ENCODE results near the gene UGT1A5. TPM values are rescaled to one million over a fixed set of nuclear protein-coding genes. Genes with fewer than 3 reads are reported as not detected.

Gene UGT1A5
- total RNA-seq, 1 donor from 2014 or later = not detected

DNA sequence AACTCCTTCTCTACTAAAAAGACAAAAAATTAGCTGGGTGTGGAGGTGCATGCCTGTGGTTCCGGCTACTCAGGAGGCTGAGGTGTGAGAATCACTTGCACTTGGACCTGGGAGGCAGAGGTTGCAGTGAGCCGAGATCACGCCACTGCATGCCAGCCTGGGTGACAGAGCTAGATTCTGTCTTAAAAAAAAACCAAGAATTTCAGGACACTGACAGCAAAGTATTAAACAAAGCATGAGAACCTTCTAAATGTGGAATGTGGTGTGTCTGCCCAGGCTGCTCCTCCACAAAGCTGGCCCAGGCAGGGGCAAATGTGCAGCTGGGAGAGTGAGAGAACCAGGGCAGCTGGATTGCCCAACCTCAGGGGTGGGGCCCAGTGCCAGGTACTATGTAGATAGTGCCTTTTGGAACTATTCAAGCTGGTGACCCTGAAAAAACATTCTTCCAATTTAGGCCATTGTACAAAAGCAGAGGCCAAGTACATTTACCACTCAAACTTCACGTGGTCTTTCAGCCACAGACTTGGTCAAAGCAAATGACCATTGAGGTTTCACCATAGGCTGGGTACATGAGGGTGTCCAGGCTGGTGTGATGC lies 6.7 kb upstream of the UGT1A5 start:
- H3K27me3 Mint-ChIP-seq (ENCODE audit: insufficient read depth, low read depth) = peaks cover 3% of the 10 kb centered on the region
- Histone ChIP-seq H3K9ac (no peak overlapping the region), H4K20me1 (ENCODE audit: low read depth) (no peaks in the 10 kb centered on the region), H3K79me2 (ENCODE audit: low read depth) (no peaks in the 10 kb centered on the region), H3K4me3 (no peak overlapping the region), H3K27me3 (no peaks in the 10 kb centered on the region), H3K27ac (no peak overlapping the region), H3K4me2 (no peak overlapping the region), H3K36me3 (no peaks in the 10 kb centered on the region), H3K4me1 (no peaks in the 10 kb centered on the region), H2AFZ (replicated peaks) (no peak overlapping the region), H3K9me3 (ENCODE audit: low read depth) (no peaks in the 10 kb centered on the region), H3F3A (ENCODE audit: low read depth) (no peaks in the 10 kb centered on the region)
- no peak overlapping the region for H3K27ac Mint-ChIP-seq
- H3K9me3 Mint-ChIP-seq = peaks cover 6% of the 10 kb centered on the region
- no peak for DNase-seq (ENCODE audit: low spot score)
- TF ChIP-seq, protein P1, sequence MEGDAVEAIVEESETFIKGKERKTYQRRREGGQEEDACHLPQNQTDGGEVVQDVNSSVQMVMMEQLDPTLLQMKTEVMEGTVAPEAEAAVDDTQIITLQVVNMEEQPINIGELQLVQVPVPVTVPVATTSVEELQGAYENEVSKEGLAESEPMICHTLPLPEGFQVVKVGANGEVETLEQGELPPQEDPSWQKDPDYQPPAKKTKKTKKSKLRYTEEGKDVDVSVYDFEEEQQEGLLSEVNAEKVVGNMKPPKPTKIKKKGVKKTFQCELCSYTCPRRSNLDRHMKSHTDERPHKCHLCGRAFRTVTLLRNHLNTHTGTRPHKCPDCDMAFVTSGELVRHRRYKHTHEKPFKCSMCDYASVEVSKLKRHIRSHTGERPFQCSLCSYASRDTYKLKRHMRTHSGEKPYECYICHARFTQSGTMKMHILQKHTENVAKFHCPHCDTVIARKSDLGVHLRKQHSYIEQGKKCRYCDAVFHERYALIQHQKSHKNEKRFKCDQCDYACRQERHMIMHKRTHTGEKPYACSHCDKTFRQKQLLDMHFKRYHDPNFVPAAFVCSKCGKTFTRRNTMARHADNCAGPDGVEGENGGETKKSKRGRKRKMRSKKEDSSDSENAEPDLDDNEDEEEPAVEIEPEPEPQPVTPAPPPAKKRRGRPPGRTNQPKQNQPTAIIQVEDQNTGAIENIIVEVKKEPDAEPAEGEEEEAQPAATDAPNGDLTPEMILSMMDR (IDR thresholded peaks at IDR 0.05) = no peak
- TF ChIP-seq EZH2phosphoT487 (IDR thresholded peaks at IDR 0.05) (no peak), EZH2 (IDR thresholded peaks at IDR 0.05) (no peak)
- H3K4me3 Mint-ChIP-seq = no peak overlapping the region
- H3K4me1 Mint-ChIP-seq = no peaks in the 10 kb centered on the region
- H3K36me3 Mint-ChIP-seq = no peaks in the 10 kb centered on the region

DNA sequence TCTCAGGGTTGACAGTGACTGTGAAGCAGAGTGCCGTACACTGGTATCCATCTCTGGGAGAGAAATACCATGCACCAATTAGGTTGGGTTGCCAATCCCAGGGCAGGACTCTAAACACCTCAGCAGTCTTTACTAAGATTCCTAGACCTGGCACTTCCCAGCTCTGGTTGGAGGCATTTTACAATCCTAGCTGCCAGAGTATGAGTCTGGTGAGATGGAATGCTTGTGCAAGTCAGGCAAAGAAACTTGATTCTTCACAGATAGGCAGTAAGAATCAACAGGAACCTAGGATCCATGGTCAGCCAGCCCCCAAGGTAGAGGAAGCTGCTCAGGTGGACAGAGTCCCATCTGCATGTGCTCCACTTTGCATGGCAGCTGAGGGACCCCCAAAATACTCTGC lies 6.0 kb upstream of the UGT1A5 start:
- no peak overlapping the region for H2AFZ ChIP-seq (replicated peaks)
- H3K79me2 ChIP-seq (ENCODE audit: low read depth) = no peaks in the 10 kb centered on the region
- TF ChIP-seq EZH2phosphoT487 (IDR thresholded peaks at IDR 0.05) = no peak
- H3K27me3 Mint-ChIP-seq (ENCODE audit: insufficient read depth, low read depth) = peaks cover 3% of the 10 kb centered on the region
- H3K27ac ChIP-seq = no peak overlapping the region
- no peak overlapping the region for H3K4me3 ChIP-seq
- H3F3A ChIP-seq (ENCODE audit: low read depth) = no peaks in the 10 kb centered on the region
- no peak for DNase-seq (ENCODE audit: low spot score)
- no peaks in the 10 kb centered on the region for H3K36me3 Mint-ChIP-seq
- H3K4me3 Mint-ChIP-seq = no peak overlapping the region
- H3K9me3 ChIP-seq (ENCODE audit: low read depth) = no peaks in the 10 kb centered on the region
- peaks cover 3% of the 10 kb centered on the region for H3K9me3 Mint-ChIP-seq
- H3K9ac ChIP-seq = no peak overlapping the region
- no peaks in the 10 kb centered on the region for H3K36me3 ChIP-seq
- no peaks in the 10 kb centered on the region for H3K4me1 Mint-ChIP-seq
- no peak overlapping the region for H3K27ac Mint-ChIP-seq
- H3K4me1 ChIP-seq = no peaks in the 10 kb centered on the region
- no peaks in the 10 kb centered on the region for H3K27me3 ChIP-seq
- no peaks in the 10 kb centered on the region for H4K20me1 ChIP-seq (ENCODE audit: low read depth)
- no peak overlapping the region for H3K4me2 ChIP-seq

DNA sequence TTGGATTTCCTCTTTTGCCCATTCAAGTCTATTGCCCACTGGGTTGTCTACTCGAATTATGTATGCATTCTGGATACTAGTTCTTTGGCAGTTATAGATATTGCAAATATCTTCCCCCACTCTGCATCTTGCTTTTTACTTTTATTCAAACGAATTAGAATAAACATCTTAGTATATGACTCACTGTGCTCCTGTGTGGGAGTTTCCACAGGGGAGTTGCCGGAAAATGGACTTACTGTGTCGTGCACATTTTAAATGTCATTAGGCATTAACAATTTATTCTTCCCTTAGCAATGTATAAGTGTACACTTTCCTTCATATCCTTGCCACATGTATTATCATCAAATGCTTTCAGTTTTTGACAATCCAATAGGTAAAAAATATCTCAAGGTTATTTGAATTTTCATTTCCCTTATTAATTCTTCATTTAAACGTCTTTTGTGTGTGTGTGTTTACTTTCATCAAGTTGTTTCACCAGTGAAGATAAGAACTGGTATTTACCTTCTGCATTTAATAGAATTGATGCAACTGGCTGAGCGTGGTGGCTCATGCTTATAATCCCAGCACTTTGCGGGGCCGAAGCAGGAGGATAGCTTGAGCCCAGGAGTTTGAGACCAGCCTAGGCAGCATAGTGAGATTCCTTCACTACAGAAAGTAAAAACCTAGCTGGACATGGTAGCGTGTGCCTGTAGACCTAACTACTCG lies 4.6 kb upstream of the UGT1A5 start:
- Mint-ChIP-seq H3K4me3 (no peak overlapping the region), H3K27ac (no peak overlapping the region), H3K27me3 (ENCODE audit: insufficient read depth, low read depth) (no peaks in the 10 kb centered on the region), H3K36me3 (no peaks in the 10 kb centered on the region), H3K4me1 (no peaks in the 10 kb centered on the region), H3K9me3 (peaks cover 2% of the 10 kb centered on the region)
- H2AFZ ChIP-seq (replicated peaks) = no peak overlapping the region
- DNase-seq (ENCODE audit: low spot score) = no peak
- no peaks in the 10 kb centered on the region for H4K20me1 ChIP-seq (ENCODE audit: low read depth)
- H3F3A ChIP-seq (ENCODE audit: low read depth) = no peaks in the 10 kb centered on the region
- no peak overlapping the region for H3K4me3 ChIP-seq
- no peaks in the 10 kb centered on the region for H3K79me2 ChIP-seq (ENCODE audit: low read depth)
- H3K4me2 ChIP-seq = no peak overlapping the region
- H3K9me3 ChIP-seq (ENCODE audit: low read depth) = no peaks in the 10 kb centered on the region
- H3K27me3 ChIP-seq = no peaks in the 10 kb centered on the region
- no peaks in the 10 kb centered on the region for H3K4me1 ChIP-seq
- H3K9ac ChIP-seq = no peak overlapping the region
- no peaks in the 10 kb centered on the region for H3K36me3 ChIP-seq
- no peak overlapping the region for H3K27ac ChIP-seq
- TF ChIP-seq, protein P1 (IDR thresholded peaks at IDR 0.05) = no peak
- TF ChIP-seq EZH2 (IDR thresholded peaks at IDR 0.05) = no peak
- TF ChIP-seq EZH2phosphoT487 (IDR thresholded peaks at IDR 0.05) = no peak

DNA sequence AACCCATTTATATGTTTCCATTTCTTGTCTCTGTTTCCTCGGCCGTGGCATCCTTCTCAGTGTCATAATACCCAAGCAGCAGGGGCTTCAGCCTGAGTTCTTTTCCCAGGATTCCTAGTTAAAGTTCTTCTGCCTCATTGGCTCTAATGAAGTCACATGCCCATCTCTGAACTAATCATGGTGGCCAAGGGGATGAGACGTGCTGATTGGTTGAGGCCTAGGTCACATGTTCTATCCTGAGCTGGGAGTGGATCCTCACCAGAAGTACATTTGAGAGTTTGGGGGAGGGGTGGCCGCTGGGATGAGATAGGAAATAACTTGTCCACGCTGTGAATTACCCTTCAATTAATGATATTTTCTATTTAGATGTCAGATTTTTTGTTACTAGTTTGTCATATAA lies 3.8 kb upstream of the UGT1A5 start:
- TF ChIP-seq EZH2 (IDR thresholded peaks at IDR 0.05) (no peak), EZH2phosphoT487 (IDR thresholded peaks at IDR 0.05) (no peak)
- TF ChIP-seq, protein P1 (IDR thresholded peaks at IDR 0.05) = no peak
- no peak overlapping the region for H3K27ac Mint-ChIP-seq
- Histone ChIP-seq H3K4me2 (no peak overlapping the region), H3K79me2 (ENCODE audit: low read depth) (no peaks in the 10 kb centered on the region), H3K9me3 (ENCODE audit: low read depth) (no peaks in the 10 kb centered on the region), H3K9ac (no peak overlapping the region), H3K36me3 (no peaks in the 10 kb centered on the region), H3K4me1 (no peaks in the 10 kb centered on the region), H3K27ac (no peak overlapping the region), H2AFZ (replicated peaks) (no peak overlapping the region), H3K27me3 (no peaks in the 10 kb centered on the region), H3K4me3 (no peak overlapping the region), H3F3A (ENCODE audit: low read depth) (no peaks in the 10 kb centered on the region), H4K20me1 (ENCODE audit: low read depth) (no peaks in the 10 kb centered on the region)
- H3K36me3 Mint-ChIP-seq = no peaks in the 10 kb centered on the region
- H3K4me1 Mint-ChIP-seq = no peaks in the 10 kb centered on the region
- DNase-seq (ENCODE audit: low spot score) = no peak
- no peak overlapping the region for H3K4me3 Mint-ChIP-seq
- H3K27me3 Mint-ChIP-seq (ENCODE audit: insufficient read depth, low read depth) = peaks cover 1% of the 10 kb centered on the region
- peaks cover 2% of the 10 kb centered on the region for H3K9me3 Mint-ChIP-seq

Data from neural progenitor cell (in vitro differentiated cells).